DMS153 (cell line): Measurements from ENCODE around the gene PLSCR3.

ENCODE experiments used
- DNase-seq: peaks from one replicate; lab custom pipeline; 2025; lab: John Stamatoyannopoulos, UW

PLSCR3 gene

GRCh38 chr17:7405350-7406234 is 11.3 kb upstream of the PLSCR3 start:
- DNase-seq = no peak

- no peak for DNase-seq
Observed at GRCh38 chr17:7404737-7405349, 10.5 kb upstream of the PLSCR3 start.

GRCh38 chr17:7403977-7404736 is 9.8 kb upstream of the PLSCR3 start, which contains the start of gene TMEM256:
Gene TMEM256 (minus strand): TSS chr17:7404097. CDS start chr17:7404084, 13 bp downstream.
- peak; percentile 95 for DNase-seq

DNA sequence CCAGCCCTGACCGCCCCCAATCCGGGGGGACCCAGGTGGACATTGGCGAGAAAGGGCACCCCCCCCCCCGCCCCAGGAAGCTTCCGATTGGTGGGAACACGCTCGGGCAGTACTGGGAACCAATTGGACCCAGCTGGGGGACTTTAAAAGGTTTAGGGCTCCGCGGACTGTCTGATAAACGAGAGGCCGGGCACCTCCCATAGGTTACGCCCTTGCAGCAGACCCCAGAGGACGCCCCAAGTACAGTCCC is 9.3 kb upstream of the PLSCR3 start:
- DNase-seq = no peak

DNA sequence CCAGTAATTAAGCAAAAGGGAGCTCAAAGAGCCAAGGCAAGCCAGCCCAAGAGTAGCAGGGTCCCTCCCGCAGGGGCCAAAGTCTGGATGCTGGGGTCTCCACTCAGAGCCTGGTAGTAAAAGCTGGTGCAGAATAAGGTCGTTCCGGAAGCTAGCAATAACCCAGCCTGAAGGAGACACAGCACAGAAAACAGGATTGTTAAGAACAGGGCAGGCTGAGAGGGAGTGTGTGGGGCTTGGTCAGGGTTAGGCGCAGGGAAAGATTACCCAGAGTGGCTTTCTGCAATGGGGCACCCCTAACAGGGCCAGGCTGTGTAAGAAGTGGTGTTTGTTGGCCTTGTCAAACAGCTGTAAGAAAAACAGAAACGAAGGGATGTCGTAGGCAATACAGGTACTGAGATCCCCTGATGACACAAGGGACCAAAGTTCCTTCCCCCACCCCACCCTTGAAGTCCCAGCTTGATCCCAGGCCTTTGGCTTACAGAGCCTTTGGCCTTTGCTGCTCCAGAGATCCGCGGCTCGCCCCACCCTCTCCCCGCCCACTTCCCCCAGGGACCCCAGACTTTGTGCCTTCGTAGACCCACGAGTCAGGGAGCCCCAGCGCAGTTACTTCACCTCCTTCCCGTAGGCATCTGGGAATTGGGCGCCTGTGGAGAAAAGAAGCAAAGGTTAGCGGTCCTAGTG is 8.9 kb upstream of the PLSCR3 start:
- DNase-seq = no peak

- no peak for DNase-seq
Observed at GRCh38 chr17:7398612-7399011, 4.3 kb upstream of the PLSCR3 start.

DNA sequence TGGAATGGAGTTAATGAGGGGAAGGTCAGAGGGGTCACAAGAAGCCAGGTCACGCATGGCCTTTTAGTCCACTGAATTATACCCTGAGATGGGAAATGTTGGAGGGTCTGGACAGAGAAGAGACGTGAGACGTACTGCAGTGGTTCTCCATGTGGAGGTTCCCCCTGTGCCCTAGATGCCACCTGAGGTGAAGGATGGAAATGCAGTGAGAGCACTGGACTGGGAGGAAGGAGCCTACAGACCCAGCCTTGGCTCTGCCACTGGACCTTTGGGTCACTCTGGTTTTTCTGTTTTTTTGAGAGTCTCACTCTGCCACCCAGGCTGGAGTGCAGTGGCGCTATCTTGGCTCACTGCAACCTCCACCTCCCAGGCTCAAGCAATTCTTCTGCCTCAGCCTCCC is 1.8 kb upstream of the PLSCR3 start:
- DNase-seq = no peak

DNA sequence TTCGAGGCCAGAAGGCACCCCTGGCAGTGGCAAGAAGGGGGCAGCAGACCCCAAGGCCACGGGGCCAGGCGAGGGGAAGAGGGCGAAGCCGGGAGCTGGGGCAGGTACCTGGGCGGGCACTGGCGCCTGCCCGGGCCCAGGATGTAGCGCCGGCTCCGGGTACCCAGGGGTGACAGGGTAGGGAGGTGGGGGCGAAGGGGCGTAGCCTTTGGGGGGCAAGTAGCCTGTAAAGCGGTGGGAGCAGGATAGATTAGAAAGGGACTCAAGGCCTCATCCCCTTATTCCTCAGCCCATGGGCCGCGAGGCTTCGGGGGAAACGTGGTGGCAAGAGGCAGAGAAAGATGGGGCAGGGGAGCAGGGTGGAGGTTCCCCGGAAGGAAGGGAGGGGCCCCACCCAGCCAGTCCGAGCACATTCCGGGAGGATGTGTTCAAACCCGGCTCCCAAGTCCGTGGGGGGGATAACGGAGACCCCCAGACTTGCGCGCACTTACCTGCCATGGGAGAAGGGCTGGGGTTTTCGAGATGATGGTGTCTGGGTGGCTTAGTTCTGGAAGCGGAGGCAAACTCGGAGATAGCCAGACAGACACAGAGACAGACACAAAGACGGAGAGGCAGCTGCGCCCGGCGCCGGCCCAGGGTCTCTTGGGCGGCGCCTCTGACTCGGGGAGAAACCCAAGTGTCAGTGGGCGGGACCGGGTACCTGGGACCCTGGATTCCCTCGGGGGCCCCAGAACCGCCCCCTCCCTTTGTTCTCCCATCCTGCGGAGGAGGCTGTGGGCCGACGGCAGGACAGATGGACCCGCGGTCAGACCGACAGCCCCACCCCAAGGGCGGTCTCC is 493 bp downstream of the PLSCR3 start:
- no peak for DNase-seq

DNA sequence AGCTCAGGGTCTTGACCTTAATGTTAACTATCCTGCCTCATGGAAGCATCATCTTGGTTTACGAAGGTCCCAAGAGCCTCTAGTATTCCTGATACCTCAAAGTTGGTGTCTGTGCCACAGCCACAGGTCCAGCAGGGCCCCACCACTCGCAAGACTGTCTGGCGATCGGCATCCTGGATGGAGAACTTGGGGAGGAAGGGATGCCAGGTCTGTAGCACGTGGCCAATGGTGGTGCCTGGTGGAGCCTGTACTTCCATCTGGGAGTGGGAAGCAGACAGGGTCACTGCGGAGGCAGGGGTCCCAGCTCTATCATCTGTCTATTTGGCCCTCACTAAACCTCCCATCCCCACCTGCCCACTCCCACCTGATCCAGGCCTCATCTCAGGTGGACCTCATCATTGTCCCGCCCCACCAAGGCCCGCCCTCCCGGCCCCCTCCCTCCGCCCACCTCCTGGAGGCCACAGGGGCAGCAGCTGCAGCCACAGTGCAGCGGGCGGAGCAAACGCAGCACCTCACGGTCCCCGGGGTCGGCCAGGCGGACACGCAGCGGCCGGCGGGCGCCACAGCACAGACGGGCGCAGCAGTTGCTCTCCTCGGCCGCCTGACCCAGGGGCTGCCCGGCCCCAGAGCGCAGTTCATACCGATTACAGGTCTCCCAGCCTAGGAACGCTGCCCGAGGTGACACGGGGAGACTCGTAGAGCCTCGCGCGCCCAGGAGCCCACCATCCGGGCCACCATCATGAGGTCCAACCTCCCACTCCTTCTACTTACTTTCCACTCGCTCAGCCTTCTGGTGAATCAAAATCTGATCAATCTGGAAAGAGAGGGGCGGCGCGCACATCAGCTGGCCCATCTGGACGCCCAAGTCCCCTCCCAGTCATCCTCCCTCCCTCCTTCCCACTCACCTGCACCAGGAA is 1.4 kb downstream of the PLSCR3 start:
- no peak for DNase-seq

- no peak for DNase-seq
Observed at GRCh38 chr17:7391307-7391706, 3.0 kb downstream of the PLSCR3 start.

GRCh38 chr17:7389924-7390910 is 4.1 kb downstream of the PLSCR3 start:
- DNase-seq = no peak

GRCh38 chr17:7388856-7389255 is 5.5 kb downstream of the PLSCR3 start:
- no peak for DNase-seq

DNA sequence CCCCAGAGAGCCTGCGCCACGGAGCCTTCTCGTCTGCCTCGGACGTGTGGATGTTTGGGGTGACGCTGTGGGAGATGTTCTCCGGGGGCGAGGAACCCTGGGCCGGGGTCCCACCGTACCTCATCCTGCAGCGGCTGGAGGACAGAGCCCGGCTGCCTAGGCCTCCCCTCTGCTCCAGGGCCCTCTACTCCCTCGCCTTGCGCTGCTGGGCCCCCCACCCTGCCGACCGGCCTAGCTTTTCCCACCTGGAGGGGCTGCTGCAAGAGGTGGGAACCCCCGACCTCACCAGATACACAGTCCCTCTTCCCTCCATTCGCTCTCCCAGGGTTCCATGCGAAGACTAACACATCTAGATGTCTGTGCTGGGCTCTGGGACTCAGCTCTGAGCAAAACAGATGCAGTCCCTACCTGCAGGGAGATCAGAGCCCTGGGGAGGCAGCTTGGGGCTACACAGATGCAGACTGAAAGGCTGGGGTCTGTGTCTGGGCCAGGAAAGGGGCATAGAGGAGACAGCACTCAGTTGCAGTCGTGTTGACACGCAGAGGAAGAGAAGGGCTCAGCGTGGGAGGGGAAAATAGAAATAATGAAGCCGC is 9.7 kb downstream of the PLSCR3 start:
- DNase-seq = no peak

- DNase-seq = no peak
Observed at GRCh38 chr17:7383742-7384488, 10.4 kb downstream of the PLSCR3 start.

DNA sequence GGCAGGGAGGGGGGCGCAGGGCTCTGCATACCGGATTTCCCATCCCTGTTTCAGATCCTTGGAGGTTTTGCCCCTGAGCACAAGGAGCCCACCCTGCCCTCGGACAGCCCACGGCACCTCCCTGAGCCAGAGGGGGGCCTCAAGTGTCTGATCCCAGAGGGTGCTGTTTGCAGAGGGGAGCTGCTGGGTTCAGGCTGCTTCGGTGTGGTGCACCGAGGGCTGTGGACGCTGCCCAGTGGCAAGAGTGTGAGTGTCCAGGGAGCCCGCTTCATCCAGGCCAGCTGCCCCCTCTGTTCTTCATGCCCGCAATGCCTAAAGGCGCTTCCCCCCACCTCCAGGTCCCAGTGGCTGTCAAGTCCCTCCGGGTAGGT is 11.0 kb downstream of the PLSCR3 start:
- no peak for DNase-seq

DNA sequence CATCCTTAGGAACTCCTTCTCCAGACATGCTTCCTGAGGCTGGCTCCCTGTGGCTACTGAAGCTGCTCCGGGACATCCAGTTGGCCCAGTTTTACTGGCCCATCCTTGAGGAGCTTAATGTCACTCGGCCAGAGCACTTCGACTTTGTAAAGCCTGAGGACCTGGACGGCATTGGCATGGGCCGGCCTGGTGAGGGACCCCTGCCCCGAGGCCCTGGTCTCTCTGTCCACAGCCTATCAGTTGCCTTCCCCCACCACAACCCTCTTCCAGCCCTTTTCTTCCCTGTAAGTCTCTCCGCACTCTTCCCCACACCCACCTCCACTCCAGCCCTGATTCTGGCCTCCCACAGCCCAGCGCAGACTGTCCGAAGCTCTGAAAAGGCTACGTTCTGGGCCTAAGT is 11.4 kb downstream of the PLSCR3 start:
- DNase-seq = no peak

DNA sequence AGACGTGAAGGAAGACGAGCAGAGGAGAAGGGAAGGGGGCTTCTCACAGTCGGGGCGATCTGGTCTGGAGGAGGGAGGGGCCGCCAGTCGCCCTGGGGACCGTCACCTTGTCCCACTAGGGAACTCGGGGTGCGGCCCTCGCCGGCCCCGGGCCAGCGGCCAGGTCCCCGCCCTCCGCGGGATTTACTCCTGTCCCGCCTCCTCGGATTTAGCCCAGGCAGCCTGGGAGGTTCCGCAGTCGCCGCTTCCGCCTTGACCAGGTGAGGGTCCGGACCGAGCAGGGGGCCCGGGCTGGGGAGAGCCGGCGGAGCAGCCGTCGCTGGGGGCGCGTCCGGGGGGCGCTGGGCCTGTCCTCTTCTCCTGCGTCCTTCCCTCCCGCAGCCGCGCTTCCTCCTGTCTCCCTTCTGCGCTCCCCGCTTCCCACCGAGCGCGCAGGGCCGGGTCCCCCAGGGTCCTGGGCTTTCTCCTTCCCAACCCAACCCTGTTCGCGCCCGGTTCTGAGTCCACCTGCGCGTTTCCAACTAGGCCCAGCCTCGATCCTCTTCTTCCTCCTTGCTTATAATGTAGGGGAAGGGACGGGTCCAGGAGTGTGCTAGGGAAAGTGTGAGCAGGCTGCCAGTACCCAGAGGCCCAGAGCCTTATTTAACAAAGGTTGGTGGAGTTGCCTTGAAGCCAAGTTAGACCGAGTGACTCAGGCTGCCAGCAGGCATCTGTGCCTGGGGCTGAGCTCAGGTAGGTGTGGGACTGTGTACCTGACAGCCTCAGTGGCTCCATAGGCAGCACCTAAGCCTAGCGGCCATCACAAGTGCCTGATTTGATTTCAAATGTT is 13.3 kb downstream of the PLSCR3 start, which contains the start of gene TNK1:
Gene TNK1 (plus strand): TSS at position 235 of the 829 bp plus-strand sequence. CDS start 1,838 bp downstream, outside the sequence.
- DNase-seq = no peak
